ENCODE results near the gene BCL6.

BCL6 gene

DNA sequence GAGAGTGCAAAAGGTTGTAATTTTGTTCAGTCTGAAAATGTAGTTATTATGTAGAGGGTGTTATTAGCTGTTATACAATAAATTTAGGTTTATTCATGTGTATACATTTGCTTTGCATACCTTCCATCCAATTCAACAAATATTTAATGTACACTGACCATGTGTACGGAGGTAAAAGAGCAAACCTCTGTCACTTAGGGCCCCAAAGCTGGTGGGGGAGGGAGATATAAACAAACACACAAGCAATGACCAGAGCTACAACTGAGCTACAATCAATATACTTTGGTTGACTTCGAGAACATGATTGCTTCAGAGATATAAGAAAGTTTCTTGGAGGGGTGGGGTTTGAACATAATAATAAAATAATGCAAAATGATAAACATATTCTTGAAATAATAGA, 17.5 kb upstream of the BCL6 start:
- no peak for DNase-seq (ENCODE audit: low read depth, low spot score)

DNA sequence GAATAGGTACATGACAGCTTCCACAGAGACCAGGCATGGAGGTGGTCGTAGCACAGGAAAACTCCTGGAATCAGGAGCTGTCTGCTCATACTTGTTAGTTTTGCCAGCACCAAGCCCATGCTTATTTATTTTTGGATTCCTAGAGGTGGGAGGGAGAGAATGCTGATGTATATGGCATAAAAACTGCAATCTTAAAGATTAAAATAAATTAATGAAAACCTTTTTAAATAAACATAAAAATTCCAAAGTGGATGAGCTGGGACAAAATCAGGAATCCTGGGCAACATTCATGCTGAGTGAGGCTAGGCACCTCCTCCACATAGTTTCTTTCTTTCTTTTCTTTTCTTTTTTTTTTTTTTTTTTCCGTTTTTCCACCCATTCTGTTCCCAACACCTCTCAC, 14.3 kb upstream of the BCL6 start:
- no peak for DNase-seq (ENCODE audit: low read depth, low spot score)

GRCh38 chr3:187758318-187758955, 13.2 kb upstream of the BCL6 start:
- no peak for DNase-seq (ENCODE audit: low read depth, low spot score)

DNA sequence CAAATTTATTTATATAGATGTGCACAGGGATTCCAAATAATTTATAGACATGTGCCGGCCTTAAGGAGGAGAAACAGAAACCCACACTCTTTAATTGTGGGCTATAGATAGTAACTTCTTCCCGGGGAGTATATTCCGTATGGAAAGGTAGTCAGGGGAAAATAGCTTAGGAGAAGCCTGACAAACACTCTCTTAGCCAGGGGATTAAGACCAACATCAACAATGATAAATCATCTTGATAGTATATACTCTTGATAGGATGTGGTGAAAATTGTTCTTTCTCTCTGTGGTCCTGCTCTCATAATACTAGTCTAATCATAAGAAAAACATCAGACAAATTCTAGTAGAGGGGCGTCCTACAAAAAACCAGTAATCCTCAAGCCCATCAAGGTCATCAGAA, 8.2 kb upstream of the BCL6 start:
- no peak for DNase-seq (ENCODE audit: low read depth, low spot score)

GRCh38 chr3:187750513-187751123, 5.3 kb upstream of the BCL6 start:
- DNase-seq (ENCODE audit: low read depth, low spot score), result no peak

DNA sequence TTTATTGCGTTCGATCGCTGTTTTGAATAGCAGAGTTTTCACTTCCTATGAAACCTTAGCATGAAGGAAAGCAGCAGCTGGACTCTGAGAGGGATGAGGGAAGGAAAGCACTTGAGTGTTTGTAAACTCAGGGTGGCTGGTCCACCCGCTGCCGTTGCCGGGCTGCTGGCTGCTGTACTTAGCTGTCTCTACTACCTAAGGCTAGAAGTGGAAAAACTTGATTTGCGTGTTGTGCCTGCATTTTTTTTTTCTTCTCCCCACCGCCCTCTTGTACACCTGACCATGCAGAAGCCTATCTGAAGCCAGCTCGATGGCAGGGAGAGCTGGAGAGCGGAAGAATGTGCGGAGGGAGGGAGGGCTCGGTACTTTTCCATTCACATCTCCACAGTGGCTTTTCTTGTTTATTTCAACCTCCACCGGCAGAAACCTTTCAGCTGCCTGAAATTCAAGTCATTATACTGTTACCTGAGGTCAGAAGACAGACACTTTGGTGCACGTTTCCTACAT, 4.8 kb upstream of the BCL6 start:
- no peak for DNase-seq (ENCODE audit: low read depth, low spot score)

DNA sequence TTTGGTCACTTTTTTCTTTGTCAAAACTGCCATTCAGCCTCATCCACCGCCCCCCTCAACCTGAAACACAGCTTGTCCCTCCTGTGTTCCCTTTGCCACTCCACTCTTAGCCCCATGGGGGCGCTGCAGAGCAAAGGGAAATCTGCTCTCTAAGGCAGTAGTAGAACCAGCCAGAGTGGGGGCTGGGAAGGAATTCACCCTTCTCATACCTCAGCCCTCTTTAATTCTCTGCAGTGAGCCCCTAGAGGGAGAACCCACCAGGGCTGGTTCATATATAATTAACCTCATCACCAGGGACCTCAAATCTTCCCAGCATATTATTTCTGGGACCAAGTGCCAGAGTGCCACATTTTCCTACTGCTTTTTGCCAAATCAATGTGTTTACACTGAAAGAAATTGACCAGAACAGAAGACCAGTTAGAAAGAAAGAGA, 2.8 kb upstream of the BCL6 start:
- no peak for DNase-seq (ENCODE audit: low read depth, low spot score)

DNA sequence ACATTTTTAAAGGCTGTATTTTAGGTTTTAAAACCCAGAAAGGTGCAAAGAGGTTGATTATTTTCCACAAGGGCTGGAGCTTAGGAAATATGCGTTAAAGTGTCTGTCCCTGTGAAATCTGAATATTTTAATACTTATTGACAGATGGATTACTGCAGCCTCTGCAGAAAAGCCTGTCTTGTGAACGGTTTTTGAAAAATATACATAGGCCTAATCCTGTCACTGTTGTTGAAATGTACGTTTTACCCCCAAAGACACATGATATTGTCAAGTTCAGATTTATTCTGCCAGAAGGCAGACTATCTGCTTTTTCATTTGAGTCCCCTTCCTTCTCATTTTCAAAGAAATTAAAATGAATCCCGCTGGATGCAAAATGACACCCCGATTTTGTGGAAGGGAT, 2.2 kb upstream of the BCL6 start:
- DNase-seq (ENCODE audit: low read depth, low spot score), result no peak

GRCh38 chr3:187746442-187747281, 1.4 kb upstream of the BCL6 start:
- no peak for DNase-seq (ENCODE audit: low read depth, low spot score)

GRCh38 chr3:187746059-187746441, 782 bp upstream of the BCL6 start:
- no peak for DNase-seq (ENCODE audit: low read depth, low spot score)

GRCh38 chr3:187744169-187745151, 808 bp downstream of the BCL6 start:
- DNase-seq (ENCODE audit: low read depth, low spot score), result no peak

DNA sequence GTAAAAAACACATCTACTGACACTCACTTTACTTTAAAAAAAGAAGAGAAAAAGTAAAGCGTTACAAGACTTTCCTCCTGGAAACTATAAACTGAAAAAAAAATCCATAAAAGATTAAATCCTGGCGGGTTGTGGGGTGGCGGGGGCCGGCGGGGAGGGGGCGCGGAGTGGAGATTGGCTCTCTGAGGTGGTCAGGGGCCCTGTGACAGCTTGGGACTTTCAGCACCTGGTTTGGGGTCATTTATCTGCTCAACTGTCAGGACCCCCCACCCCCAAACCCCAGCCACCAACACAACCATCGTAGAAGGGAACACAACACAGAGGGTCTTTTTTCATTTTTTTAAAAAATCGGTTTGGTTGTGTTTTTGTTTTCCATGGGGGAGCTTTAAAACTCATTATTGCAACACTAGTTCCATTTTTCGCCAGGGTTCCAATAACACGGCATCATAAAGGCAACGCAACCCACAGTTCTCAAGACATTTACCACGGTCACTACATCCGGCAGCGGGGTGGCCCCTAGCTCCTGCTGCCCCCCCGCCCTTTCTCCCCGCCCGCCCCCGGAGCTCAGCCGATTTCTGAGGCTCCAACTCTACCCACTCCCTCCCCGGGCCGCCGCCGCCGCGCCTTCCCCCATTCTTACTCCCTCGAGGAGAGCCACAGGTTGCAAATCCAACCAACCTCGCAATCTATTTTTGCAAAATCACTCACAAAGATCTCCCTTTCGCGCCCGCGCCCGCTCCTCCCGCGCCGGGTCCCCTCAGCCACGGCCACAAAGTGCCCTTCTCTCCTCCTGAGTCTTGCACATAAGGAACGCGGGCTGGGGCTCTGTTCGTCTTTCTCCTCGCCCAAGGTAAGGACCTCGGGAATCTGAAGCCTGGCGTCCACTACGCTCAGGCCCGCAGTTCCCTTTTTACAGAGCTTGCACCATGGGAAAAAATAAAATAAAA, 1.8 kb downstream of the BCL6 start:
- DNase-seq (ENCODE audit: low read depth, low spot score), result no peak

DNA sequence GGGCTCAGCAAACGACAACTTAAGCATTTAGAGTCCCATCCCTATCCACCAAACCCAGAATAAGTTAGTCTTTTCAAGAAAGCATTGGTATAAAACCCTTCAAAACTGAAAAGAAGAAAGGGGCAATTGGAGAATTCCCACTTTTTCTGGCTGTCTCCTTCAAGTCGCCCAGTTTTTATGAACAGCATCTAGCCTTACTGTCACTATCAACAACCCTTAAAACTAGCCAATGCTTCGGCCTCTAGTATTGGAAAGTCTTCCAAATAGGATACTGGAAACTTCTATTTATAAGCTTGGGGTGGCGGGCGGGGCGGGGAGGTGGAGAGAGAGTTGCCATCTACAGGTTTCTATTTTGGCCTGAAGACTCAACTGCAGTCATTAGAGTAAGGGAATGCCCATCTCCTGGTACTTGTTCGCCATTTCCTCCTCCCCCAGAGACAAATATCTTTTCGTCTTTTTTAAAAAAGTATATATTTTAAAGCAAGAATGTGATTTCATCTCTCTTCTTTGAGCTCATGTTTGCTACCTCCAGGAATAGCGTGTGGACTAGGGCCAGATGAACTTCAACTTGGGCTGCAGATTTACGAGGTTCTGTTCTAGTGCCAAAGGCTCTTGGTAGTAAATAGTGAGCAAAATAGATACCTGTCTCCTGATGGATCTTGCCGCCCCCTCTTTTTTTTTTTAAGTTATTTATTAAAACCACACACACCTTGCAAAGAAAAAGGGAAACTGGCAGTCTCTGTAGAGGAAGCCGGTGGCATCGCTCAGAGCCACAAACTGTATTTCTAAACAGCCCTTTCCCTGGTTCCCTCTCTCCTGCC, 2.7 kb downstream of the BCL6 start:
- no peak for DNase-seq (ENCODE audit: low read depth, low spot score)

DNA sequence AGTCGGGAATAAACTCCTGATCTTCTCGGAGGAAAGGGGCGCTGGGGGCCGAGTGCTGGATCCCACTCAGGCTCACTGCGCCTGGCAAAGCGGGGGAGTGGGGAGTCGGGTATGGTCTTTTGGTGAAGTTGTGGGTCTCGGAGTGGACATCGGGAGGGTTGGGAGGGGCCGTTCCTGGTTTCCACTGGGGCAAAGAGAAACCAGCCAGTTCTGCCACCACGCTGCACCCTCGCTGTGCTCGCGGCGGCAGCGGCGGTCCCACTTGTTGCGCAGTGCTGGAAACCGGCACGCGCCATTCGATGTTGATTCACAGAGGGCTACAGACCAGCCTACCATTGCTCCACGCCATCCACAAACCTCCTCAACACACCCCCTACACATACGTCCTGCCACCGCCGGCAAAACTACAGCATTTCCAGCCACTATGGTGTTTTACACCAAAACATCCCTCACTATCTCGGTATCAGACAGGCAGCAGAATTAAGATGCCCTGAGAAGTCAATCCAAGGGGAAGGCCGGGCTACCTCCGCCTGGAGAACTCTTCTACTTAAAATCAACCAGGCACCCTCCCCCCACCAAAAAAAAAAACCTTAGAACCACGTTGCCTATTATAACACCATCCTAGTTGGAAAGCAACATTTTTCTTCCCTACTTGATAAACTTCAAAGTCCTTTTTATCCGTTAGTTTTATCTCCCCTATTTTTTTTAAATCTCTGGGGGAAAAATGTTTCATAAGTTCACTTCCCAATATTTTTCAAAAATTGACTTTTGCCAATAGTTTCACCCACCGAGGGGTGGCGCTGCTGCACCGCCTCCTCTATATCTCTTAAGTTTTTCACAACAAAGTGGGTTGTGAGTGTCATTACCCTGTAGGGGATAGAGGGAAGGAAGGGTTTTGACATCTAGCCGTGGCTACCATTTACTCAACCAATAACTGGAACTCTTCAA, 3.6 kb downstream of the BCL6 start:
- no peak for DNase-seq (ENCODE audit: low read depth, low spot score)

DNA sequence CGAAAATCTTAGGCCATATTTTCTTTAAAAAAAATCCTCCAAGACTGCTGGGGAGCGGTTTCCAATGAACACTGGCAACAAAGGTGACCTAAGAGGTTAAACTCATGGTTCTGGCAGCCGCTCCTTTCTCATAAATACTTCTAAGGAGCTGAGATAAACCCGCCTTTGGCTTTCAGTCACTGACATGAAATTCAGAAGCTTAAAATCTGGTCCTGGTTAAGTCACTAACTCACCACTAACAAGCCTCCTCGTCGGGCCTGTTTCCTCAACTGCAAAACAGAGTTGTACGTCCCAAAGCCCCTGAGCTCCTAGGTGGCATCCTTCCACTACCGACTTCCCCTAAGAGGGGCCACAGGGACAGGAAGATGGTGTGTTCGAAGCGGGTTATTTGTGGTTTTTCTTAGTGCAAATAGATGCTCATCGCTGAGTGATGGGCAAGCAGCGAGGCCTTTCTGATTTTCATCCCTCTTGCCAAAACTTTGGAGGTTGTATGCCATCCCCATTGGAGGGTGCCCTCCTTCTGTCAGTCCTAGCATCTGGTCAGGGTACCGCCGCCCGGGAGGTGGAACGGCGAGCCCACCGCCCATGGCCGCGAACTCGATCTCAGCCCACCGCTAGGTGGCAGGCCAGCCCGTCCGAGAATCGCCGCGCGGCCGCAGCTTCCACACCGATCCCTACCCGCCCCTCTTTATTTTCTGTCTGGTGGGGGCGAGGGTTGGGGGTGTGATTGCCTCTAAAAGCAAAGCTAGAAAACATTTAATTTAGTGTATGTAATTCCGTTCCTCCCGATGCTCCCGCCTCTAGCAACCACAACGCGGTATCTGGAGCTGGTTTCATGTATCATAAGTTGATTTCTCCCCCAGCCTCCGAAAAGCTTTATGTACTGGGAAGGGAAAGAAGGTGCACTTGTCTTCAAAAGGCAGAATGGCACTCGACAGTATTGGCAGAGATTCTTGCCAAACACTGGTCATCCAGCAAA, 4.6 kb downstream of the BCL6 start:
- no peak for DNase-seq (ENCODE audit: low read depth, low spot score)

DNA sequence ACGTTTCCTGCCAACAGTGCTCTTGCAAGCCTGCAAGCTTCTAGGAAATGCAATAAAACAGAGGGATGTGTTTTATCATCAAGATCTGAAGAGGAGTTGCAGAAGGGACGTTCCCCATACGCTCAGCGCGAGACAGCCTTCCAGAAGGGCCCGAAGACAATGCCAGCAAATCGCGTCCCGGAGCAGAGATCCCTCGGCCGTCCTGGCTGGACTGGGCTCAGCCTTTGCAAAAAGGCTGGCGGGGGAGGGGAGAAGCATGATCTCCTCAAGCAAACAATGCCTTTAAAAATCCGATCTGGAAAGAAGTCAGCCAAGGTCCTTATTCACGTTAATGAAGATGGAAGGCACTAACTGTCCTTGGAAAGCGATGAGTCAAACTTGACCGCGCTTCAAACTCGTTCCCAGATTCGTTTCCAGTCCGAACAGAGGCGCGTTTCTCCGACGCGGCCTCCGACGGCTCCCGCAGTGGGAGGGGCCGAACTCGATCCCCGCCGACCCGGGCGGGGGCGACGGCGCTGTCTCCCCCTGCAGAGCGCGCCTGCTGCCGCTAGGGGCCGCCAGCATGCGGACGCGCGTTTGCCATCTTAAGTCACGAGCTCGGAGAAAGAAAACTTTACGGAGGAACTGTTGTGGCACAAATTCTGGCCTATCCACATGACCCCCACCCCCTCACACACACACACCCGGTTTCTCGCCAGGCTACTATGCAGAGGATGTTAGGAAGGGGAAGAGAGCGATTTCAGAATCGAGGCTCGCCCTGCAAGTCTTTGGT, 5.5 kb downstream of the BCL6 start:
- DNase-seq (ENCODE audit: low read depth, low spot score), result no peak
